GM20000 (cell line): Measurements from ENCODE around the gene KRT23.
"Not testable (repeated sequence)": the region's sequence is repeated elsewhere in the genome, so short reads cannot be mapped to it uniquely, and the experiment has no call there.

Experiments used
- DNase-seq: peaks from one replicate; pipeline ENCODE4 v3.0.0; 2012; ENCODE audit warnings: low spot score
- TF ChIP-seq, protein P1 (sequence below): IDR thresholded peaks from 2 replicates; pipeline ENCODE4 v1.5.1; 2012; ENCODE audit warnings: mild to moderate bottlenecking, control low read depth; ENCODE audit errors: extremely low read depth, missing control alignments

Gene KRT23

GRCh38 chr17:40921026-40921425, 16.4 kb downstream of the KRT23 start:
- TF ChIP-seq, protein P1, sequence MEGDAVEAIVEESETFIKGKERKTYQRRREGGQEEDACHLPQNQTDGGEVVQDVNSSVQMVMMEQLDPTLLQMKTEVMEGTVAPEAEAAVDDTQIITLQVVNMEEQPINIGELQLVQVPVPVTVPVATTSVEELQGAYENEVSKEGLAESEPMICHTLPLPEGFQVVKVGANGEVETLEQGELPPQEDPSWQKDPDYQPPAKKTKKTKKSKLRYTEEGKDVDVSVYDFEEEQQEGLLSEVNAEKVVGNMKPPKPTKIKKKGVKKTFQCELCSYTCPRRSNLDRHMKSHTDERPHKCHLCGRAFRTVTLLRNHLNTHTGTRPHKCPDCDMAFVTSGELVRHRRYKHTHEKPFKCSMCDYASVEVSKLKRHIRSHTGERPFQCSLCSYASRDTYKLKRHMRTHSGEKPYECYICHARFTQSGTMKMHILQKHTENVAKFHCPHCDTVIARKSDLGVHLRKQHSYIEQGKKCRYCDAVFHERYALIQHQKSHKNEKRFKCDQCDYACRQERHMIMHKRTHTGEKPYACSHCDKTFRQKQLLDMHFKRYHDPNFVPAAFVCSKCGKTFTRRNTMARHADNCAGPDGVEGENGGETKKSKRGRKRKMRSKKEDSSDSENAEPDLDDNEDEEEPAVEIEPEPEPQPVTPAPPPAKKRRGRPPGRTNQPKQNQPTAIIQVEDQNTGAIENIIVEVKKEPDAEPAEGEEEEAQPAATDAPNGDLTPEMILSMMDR = no peak
- no peak for DNase-seq

- not testable (repeated sequence) for DNase-seq
Observed at GRCh38 chr17:40917116-40917515, 20.3 kb downstream of the KRT23 start.

DNA sequence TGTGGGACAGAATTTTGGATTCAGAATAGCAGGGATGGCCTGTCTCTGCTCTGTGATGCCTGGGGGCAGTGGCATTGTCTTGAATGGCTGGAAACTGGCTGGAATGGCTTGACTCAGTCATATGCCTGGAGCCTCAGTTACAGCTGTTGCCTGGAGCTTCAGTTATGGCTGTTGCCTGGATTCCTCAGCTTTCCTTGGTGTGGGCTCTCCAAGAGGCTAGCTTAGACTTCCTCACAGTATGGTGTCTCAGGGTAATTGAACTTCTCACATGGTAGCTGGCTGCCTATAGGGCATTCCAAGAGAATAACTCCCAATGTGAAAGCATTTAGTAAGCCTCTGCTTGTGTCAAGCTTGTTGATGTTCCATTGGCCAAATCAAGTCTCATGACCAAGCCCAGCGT, 21.1 kb downstream of the KRT23 start:
- TF ChIP-seq, protein P1 = no peak
- DNase-seq = no peak

DNA sequence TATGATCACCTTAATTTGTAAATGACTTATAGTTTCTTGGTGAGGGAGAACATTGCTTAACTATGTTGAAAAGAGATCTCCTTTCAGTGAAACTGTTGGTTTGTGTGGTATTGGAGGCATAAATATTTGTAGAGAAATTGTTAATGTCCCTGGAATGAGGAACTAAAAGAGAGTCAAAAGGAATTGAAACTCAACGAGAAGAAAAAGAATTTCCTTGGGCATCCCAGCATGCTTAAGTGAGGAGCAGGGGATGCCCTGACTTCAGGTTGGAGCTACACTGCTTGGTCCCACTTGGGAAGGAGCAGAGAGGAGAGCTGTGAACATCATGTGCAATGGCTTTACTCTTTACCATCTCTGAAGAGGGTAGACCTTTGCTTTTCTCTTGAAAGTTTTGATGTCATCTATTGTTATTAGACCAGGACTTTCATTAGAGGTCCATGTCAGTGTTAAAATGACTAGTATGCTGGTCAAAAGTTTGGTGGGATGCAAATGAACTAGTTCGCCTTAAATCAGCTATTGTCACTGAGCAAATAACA, 21.7 kb downstream of the KRT23 start:
- peak; percentile 31 for DNase-seq
- TF ChIP-seq, protein P1 = no peak

DNA sequence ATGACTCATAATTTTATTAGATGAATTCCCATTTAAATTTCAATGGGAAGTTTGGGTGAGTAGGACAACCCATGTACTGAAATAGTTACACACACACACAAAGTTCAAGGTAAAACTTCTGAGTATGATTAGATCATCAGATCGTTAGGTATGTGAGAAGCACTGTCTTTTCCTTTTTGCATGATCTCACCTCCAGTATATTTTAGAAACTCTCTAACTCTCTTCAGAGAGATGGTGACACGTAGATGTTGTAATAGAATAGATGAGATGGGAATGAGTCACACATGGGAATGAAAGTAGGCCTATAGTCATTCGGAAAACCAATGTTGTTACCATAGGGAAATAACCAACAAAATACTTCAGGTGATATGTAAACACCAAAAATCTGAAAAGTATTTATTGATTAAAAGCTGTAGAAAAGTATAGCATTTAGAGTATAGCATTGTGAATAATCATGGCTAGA, 22.2 kb downstream of the KRT23 start:
- TF ChIP-seq, protein P1 = no peak
- DNase-seq = peak; percentile 39

DNA sequence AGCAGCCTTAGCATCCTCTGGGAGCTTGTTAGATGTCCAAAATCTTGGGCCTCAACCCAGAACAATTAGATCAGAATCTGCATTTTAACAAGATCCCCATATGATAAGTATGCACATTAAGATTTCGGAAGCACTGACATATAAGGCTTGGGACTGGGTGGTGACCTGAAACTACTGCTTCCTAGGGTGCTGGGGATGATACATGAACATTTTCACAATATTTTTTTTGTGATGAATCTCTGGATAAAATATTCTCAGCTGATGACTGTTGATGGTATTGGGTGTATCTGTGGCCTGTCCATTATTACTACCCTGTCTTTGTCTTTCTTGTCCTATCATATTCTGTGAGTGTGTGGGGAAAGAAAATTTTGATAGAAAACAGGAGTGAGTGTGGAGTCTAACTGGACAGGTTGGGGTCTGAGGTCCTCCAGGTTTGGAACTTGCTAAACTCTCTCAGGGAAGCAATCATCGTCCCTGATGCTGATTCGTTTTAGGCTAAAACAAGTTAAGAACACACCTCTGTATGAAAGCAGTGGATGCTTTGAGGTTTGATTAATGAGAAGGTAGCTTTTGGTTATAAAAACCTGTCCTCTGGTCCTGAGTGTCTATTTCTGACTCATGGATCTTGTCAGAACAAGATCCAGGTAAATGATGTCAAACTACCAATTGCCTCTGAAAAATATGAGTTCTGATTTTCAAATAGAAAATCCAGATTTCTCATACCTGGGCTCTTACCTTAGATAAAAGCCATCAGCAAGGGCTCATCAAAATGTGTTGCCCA, 23.2 kb downstream of the KRT23 start:
- DNase-seq = no peak

GRCh38 chr17:40912486-40913210, 24.8 kb downstream of the KRT23 start:
- TF ChIP-seq, protein P1 = no peak
- DNase-seq = no peak

More for the DNA sequence above, 23.2 kb downstream of the KRT23 start:
- TF ChIP-seq, protein P1 = no peak
